HepG2 (cell line): Measurements from ENCODE around the gene SF3A2. TPM values are rescaled to one million over a fixed set of nuclear protein-coding genes. Genes with fewer than 3 reads are reported as not detected.

ENCODE experiments used
- ATAC-seq: fragments of 200-7000 bp; cut with Tn5 transposase; 3 replicates; pipeline ENCODE4 v1.9.1; 2020; ENCODE audit warnings: mild to moderate bottlenecking, moderate library complexity
- BruUV-seq: library from RNA; stranded (reverse); fragments of 400-500 nt; replicated peaks from 2 replicates; lab custom pipeline; 2021; lab: Mats Ljungman, UMichigan
- CTCF ChIA-PET: fragments of 300-600 bp; formaldehyde crosslinking; extraction: SDS; loops from one replicate; lab custom pipeline; 2021; ENCODE audit warnings: low total read pairs, inconsistent platforms, low intra/inter-chr PET ratio; lab: Yijun Ruan, JAX
- POLR2A ChIA-PET: fragments of 350-600 bp; sonication (Branson Sonifier 250); formaldehyde crosslinking; loops from one replicate; lab custom pipeline; 2020; ENCODE audit warnings: antibody characterized with exemption, inconsistent platforms; lab: Yijun Ruan, JAX
- DNase-seq: peaks from one replicate; pipeline ENCODE4 v3.0.0-alpha.2; 2015; ENCODE audit warnings: low spot score
- FAIRE-seq: peaks from 3 replicates; lab custom pipeline; 2011; peaks lifted over from hg19 to GRCh38; lab: Jason Lieb, UNC
- H2AFZ ChIP-seq: one replicate; pipeline ENCODE4 v1.6.1; 2011; ENCODE audit warnings: low read length, inconsistent platforms
- H3K27ac ChIP-seq: fragments of 300-600 bp; 3 replicates; pipeline ENCODE4 v1.8.0; 2011; ENCODE audit warnings: mixed run types, mild to moderate bottlenecking, mixed read lengths, low read length, inconsistent platforms; ENCODE audit not compliant: insufficient read depth; ENCODE audit errors: extremely low read length
- H3K27me3 ChIP-seq, 2 experiments: fragments of 200-600 bp in 1 of 2; 2 replicates in 1 of 2; 3 replicates in 1 of 2; pipeline versions ENCODE4 v1.6.0 to v1.8.0; 2011; ENCODE audit warnings: low read length in 2 of 2, mild to moderate bottlenecking in 2 of 2, moderate library complexity in 2 of 2, inconsistent platforms in 1 of 2; ENCODE audit not compliant: insufficient read depth in 2 of 2, control insufficient read depth in 1 of 2
- H3K36me3 ChIP-seq, 2 experiments: fragments of 200-600 bp in 1 of 2; replicated peaks in 1 of 2; 2 replicates in 1 of 2; 3 replicates in 1 of 2; pipeline versions ENCODE4 v1.5.1 to v1.8.0; 2011; ENCODE audit warnings: low read length in 2 of 2, inconsistent platforms in 1 of 2; ENCODE audit not compliant: insufficient read depth in 2 of 2, control insufficient read depth in 1 of 2
- H3K4me1 ChIP-seq: 2 replicates; pipeline ENCODE4 v1.5.1; 2012; ENCODE audit warnings: low read length, inconsistent platforms; ENCODE audit not compliant: insufficient read depth
- H3K4me2 ChIP-seq: 2 replicates; pipeline ENCODE4 v1.6.0; 2011; ENCODE audit warnings: low read depth, low read length, inconsistent platforms
- H3K4me3 ChIP-seq, 3 experiments: fragments of 200-600 bp in 1 of 3; sonication (generic), shearing (Covaris generic) in 1 of 3; replicated peaks in 1 of 3; 2 replicates each; pipeline ENCODE4 v1.5.1; 2011 to 2016; ENCODE audit warnings: low read length in 3 of 3, inconsistent platforms in 2 of 3, low read depth in 2 of 3, mild to moderate bottlenecking in 2 of 3, control low read depth in 1 of 3, mixed read lengths in 1 of 3; ENCODE audit not compliant: insufficient read depth in 1 of 3
- H3K79me2 ChIP-seq: one replicate; pipeline ENCODE4 v1.6.1; 2011; ENCODE audit warnings: low read length, inconsistent platforms; ENCODE audit not compliant: insufficient read depth
- H3K9ac ChIP-seq: 2 replicates; pipeline ENCODE4 v1.6.0; 2011; ENCODE audit warnings: mild to moderate bottlenecking, low read depth, low read length, inconsistent platforms; ENCODE audit not compliant: insufficient read depth
- H3K9me3 ChIP-seq: 2 replicates; pipeline ENCODE4 v1.5.1; 2012; ENCODE audit warnings: mild to moderate bottlenecking, low read length
- H4K20me1 ChIP-seq: 2 replicates; pipeline ENCODE4 v1.6.0; 2011; ENCODE audit warnings: inconsistent platforms, mild to moderate bottlenecking, low read length, moderate library complexity; ENCODE audit not compliant: insufficient read depth
- AGO2 ChIP-seq: fragments of 200-400 bp; formaldehyde crosslinking; optimal IDR thresholded peaks from 2 replicates; pipeline ENCODE3; 2017; ENCODE audit warnings: mild to moderate bottlenecking, low read depth, low read length, moderate library complexity
- PPARG ChIP-seq: conservative IDR thresholded peaks from 2 replicates; pipeline ENCODE4 v1.6.1; 2016; ENCODE audit warnings: missing biosample characterization, missing genetic modification reagents
- ZNF460 ChIP-seq: sonication (generic); formaldehyde crosslinking; IDR thresholded peaks from 2 replicates; pipeline ENCODE4 v1.5.1; 2020; ENCODE audit warnings: missing genetic modification reagents, mild to moderate bottlenecking, borderline replicate concordance
- WGBS: methylation state at CpG from one replicate; pipeline ENCODE4 v1.1.6; 2017; ENCODE audit warnings: low lambda C conversion rate; 5-methylcytosine and 5-hydroxymethylcytosine counted together
- in situ Hi-C: cut with HindIII; loops from 2 replicates; pipeline ENCODE4 v1.10.0; 2017; ENCODE audit warnings: low pct_unique_long_range_greater_than_20kb; ENCODE audit not compliant: extremely low pct_ligation_motif_present
- intact Hi-C: fragments of 100-400 bp; cut with micrococcal nuclease; formaldehyde crosslinking; loops from one replicate; pipeline ENCODE4 v1.10.0; 2022; ENCODE audit not compliant: unreplicated experiment
- polyA plus RNA-seq, 8 experiments: library from polyadenylated mRNA; depleted of rRNA in 3 of 8; stranded (reverse) in 7 of 8; unstranded in 1 of 8; fragments of >200 nt; fragmentation: Illumina TruSeq in 4 of 8; extraction: Trizol in 4 of 8; gene quantifications; 2 replicates each; pipeline versions ENCODE4 v1.2.1 to v1.2.3, GENCODE V29; 2011 to 2016; ENCODE audit warnings: low read depth in 4 of 8, missing spikeins in 1 of 8, mixed read lengths in 1 of 8; ENCODE audit not compliant: insufficient read depth in 1 of 8
- total RNA-seq, 5 experiments: library from RNA; depleted of rRNA; stranded (reverse); fragments of >200 nt; fragmentation: Illumina TruSeq; extraction: Trizol; gene quantifications; 2 replicates each; pipeline ENCODE4 v1.2.3, GENCODE V29; 2016; ENCODE audit warnings: low read depth in 1 of 5

The SF3A2 gene
- total and polyA plus RNA-seq, 2 of the 13 experiments (the other 11 are each of a cell fraction or from before 2014, with no cell fraction given) = 8.6 to 8.8 TPM

- ATAC-seq = no peak
- intact Hi-C loops = no loop called here
- Histone ChIP-seq H3K36me3 (peaks cover 38 to 77% of the 10 kb centered on the region in 2 experiments), H3K9me3 (no peaks in the 10 kb centered on the region), H3K4me3 (no peak overlapping the region), H3K27me3 (no peaks in the 10 kb centered on the region), H4K20me1 (no peaks in the 10 kb centered on the region), H3K4me1 (peaks cover 12% of the 10 kb centered on the region), H3K79me2 (no peaks in the 10 kb centered on the region), H3K4me2 (no peak overlapping the region), H2AFZ (no peak overlapping the region), H3K9ac (no peak overlapping the region), H3K27ac (no peak overlapping the region)
- ChIA-PET POLR2A (no interaction called here), CTCF (no interaction called here)
- BruUV-seq = no TSS peak
- in situ Hi-C loops = no loop called here
- FAIRE-seq = no peak
- DNase-seq = no peak
- 97% methylated on average over 10 of the region's 22 CpGs for WGBS
- TF ChIP-seq AGO2 (peak; percentile 77), PPARG (no peak)
These were observed 19.0 kb upstream of the SF3A2 start for GRCh38 chr19:2217591-2217990.

- no peak overlapping the region for H3K27ac ChIP-seq
- H3K79me2 ChIP-seq = no peaks in the 10 kb centered on the region
- no peak overlapping the region for H2AFZ ChIP-seq
- DNase-seq (no peak), ATAC-seq (no peak), FAIRE-seq (no peak)
- WGBS = 97% methylated on average over 17 of the region's 21 CpGs
- in situ Hi-C loops = no loop called here
- no peaks in the 10 kb centered on the region for H3K27me3 ChIP-seq
- ChIA-PET CTCF (no interaction called here), POLR2A (no interaction called here)
- BruUV-seq = no TSS peak
- H3K9ac ChIP-seq = no peak overlapping the region
- no peak overlapping the region for H3K4me2 ChIP-seq
- TF ChIP-seq AGO2 (peak; percentile 17), ZNF460 (CRISPR knock-in tag) (no peak)
- H3K4me3 ChIP-seq = no peak overlapping the region
- H3K36me3 ChIP-seq = peaks cover 32 to 72% of the 10 kb centered on the region in 2 experiments
- H4K20me1 ChIP-seq = no peaks in the 10 kb centered on the region
- H3K9me3 ChIP-seq = no peaks in the 10 kb centered on the region
- H3K4me1 ChIP-seq = no peaks in the 10 kb centered on the region
- intact Hi-C loops = no loop called here
These were observed 16.9 kb upstream of the SF3A2 start for GRCh38 chr19:2219726-2220125.
